GM19351 (cell line): ENCODE data around the gene GRP.
"Not testable (repeated sequence)": the region's sequence is repeated elsewhere in the genome, so short reads cannot be mapped to it uniquely, and the experiment has no call there.

Experiments used
- ATAC-seq: cut with Tn5 transposase; IDR thresholded peaks from one replicate; pipeline ENCODE4 v1.9.1; 2021; ENCODE audit warnings: mild to moderate bottlenecking, moderate library complexity; ENCODE audit not compliant: unreplicated experiment

GRP gene

DNA sequence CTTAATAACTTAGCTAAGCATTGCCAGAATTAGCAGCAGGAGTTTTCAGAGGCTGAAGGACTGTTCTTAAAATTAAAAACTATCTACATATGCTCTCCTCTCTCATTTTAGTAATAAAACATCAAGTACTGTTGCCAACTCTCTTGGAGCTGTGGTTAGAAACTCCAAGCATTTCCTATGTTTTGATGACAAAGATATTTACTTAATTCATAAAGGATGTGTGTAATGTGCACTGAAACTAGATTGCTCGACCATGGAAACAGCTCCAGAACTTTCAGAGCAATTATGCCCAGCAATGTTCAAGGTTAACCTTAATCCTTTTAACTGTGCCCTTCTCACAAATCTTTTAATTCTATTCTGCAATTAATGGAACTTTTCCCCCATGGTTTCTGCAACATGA lies 8.4 kb downstream of the GRP start:
- ATAC-seq: no peak

DNA sequence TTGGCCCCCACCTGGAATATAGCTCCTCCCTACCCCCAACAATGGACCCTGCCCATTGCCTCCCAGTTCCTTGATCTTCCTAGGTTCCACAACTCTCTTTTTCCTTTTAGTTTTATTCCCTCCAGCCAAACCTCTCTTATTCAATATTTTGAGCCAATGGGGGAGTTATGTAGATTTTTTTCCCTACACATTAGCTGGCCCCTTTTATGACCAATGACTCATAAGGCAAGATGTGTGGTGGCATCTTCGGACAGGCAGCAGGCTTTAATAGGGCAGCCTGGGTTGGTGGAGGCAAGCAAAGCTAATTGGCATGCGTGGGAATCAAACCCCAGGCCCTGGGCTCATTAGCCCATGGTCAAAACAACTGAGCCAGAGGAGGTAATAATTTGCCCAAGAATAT lies 9.2 kb downstream of the GRP start:
- ATAC-seq: no peak

- no peak for ATAC-seq
Observed at GRCh38 chr18:59229701-59230443, 9.9 kb downstream of the GRP start.

DNA sequence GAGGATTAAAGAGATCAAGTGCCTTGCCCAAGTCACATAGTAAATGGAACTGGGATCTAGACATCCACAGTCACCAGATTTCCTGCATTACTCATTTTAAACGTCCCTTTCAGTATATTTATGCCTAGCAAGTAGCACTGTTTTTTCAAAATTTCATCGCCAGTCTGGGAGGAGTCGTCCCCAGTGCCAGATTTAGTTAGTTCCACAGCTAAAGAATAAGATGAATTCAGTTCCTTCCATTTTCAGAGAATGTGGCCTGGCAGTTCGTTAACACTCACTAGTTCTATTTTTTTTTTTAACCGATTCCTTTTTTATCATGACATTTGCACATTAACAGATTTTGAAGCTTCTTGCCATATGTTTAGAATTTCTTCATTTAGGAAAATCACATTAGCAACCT lies 11.2 kb downstream of the GRP start:
- ATAC-seq: no peak

GRCh38 chr18:59231877-59232276 lies 11.9 kb downstream of the GRP start:
- ATAC-seq: no peak

- no peak for ATAC-seq
Observed at GRCh38 chr18:59232309-59233016, 12.5 kb downstream of the GRP start.

GRCh38 chr18:59233017-59233410 lies 13.1 kb downstream of the GRP start:
- no peak for ATAC-seq

DNA sequence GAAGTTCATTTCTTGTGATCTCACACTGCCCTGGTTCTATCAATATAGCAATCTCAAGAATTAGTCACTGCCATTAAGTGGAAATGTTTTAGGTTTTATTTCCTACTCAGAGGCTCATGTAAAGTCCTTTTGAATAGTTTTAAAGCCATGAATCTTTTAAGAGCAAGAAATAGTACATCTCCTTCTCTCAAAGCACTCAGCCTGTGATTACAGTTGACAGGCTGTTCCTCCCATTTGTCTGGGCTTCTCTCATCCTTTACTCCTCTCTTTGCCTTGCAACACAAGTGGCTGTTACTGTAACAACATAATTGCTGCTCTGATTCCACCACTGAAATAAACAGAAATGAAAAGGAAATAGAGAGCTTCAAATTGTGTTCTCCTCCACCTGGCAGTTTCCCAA lies 18.4 kb downstream of the GRP start:
- ATAC-seq: no peak

GRCh38 chr18:59239642-59240041 lies 19.7 kb downstream of the GRP start:
- ATAC-seq: no peak

DNA sequence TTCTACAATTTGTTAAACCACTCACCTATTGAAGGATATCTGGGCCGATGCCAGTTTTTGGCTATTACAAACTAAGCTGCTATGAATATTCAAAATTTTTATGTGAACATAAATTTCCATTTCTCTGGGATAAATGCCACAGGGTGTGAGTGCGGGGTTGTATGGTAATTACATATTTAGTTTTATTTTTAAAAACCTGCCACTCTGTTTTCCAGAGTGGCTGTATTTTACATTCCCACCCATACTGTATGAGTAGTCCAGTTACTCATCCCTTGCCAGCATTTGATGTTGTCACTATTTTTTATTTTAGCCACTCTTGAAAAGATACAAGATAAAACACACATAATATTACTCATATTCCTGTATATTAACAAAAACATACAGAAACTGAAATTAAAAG lies 22.9 kb downstream of the GRP start:
- no peak for ATAC-seq

DNA sequence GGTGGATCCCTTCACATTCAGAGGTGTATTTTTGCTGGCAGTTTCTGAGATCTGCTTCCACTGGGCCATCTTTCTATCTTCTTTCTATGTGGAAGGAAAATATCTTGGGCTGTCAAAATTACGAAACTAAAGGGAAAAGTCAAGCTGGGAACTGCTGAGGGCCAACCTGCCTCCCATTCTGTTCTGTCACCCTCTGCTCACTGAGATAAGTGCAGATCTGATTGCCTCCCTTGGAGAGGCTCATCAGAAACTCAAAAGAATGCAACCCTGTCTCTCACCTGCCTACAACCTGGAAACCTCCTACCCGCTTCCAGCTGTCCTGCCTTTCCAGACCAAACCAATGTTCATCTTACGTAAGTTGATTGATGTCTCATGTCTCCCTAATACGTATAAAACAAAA lies 26.8 kb downstream of the GRP start:
- ATAC-seq: no peak

DNA sequence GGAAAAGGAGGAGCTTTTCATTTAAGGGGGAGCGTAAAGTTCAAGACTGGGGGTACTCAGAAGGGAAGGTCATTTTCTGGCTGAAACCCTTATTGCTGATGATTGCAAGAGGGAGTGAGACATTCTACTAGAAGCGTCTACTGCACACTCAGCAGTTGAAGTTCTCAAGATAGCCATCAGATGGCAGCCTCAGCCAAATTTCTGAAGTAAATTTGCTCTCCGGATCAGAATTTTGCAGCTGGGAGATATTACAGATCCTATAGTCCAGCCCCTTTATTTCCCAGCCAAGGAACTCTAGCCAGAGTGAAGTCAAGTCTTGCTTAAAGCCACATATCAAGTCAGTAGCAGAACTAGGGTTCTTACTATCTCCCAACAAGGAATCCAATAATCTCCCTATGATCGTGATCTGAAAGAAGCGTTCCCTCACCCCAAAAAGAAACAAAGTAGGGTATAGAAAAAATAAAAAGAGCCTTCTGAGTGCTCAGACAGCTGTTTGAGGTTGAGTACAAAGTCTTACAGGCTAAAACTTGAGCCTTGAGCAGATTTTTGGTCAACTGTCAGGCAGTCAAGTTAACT lies 29.3 kb downstream of the GRP start:
- peak; percentile 69 for ATAC-seq

DNA sequence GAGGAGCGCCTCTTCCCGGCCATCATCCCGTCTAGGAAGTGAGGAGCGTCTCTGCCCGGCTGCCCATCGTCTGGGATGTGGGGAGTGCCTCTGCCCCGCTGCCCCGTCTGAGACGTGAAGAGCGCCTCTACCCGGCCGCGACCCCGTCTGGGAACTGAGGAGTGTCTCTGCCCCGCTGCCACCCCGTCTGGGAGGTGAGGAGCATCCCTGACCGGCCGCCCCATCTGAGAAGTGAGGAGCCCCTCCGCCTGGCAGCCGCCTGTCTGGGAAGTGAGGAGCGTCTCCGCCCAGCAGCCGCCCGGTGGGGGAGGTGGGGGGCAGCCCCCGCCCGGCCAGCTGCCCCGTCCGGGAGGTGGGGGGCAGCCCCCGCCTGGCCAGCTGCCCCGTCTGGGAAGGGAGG lies 35.5 kb downstream of the GRP start:
- ATAC-seq: not testable (repeated sequence)

- ATAC-seq: not testable (repeated sequence)
Observed at GRCh38 chr18:59261842-59262241, 41.9 kb downstream of the GRP start.

DNA sequence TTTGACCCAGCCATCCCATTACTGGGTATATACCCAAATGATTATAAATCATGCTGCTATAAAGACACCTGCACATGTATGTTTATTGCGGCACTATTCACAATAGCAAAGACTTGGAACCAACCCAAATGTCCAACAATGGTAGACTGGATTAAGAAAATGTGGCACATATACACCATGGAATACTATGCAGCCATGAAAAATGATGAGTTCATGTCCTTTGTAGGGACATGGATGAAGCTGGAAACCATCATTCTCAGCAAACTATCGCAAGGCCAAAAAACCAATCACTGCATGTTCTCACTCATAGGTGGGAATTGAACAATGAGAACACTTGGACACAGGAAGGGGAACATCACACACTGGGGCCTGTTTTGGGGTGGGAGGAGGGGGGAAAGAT lies 42.3 kb downstream of the GRP start:
- ATAC-seq: not testable (repeated sequence)

- ATAC-seq: no peak
Observed at GRCh38 chr18:59263661-59264060, 43.7 kb downstream of the GRP start.

DNA sequence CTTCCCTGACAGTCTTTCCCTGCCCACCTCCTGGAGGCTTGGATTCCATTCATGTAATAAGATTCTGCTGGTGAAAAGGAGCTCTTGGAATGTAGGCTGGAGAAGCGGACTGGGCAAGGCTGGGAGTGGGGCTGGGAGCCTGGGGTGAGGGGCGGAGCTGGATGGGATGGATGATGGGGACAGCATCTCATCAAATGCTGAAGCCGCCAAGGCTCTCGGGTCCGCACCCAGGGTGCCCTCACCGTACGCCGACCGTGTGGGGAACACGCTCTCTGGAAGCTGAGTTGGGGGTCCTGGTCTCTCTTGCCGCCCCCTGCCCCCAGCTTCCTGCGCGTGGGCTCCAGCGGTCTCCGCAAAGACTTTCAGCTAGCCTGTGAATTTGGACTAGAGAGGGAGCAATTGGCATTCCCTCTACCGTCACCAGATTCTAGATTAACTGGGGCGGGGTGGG lies 44.2 kb downstream of the GRP start:
- ATAC-seq: no peak

DNA sequence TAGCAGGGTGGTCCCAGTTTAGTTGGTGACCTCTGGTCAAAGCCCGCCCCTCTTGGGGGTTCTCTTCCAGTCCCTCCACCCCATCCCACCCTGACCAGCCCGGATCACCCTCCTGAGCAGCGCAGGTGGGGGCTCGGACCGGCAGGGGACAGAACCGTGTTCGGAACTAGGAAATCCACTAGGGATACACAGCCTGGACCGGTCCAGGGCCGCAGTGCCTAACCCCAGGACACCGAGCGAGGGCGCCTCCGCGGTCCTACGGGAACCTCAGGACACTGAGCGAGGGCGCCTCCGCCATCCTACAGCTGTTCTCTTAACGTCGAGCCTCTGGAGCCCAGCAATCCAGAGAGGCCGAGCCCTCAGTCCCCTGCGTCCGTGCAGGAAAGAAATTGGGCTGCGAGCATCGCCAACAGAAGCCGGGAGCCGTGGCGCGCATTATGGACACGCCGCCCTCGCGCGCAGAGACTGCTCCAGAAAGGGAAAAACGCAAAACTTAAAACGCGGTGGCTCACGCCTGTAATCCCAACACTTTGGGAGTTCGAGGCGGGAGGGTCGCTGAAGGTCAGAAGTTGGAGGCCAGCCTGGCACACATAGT lies 44.8 kb downstream of the GRP start:
- no peak for ATAC-seq

DNA sequence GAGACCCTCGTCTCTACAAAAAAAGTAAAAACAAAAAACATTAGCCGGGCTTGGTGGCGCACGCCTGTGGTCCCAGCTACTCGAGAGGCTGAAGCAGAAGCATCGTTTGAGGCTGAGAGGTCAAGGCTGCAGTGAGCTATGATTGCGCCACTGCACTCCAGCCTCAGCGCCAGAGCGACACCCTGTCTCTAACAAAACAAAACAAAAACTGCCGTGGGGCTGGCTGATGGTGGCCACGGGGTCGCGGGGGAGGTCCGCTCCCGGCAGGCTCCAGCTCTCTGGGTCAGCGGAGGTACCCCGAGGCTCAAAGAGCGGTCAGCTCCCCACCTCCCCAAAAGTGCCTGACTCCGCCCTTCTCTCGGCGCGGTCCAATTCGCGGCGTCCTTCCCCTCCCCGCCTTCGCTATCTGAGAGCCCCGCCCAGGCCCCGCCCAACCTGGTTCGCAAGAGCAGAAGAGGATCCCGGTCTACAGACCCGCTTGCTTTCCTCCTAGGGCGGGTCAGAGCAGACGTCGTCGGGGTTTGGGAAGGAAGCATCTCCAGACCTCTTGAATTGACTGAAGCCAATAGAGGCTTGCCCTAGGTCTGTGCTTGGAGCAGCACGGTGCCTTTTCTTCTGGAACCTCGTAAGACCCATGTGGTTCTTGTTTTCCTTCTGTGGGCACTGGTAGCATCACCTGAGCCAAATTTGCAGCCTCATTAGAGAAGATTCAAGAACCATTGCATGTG lies 45.5 kb downstream of the GRP start:
- ATAC-seq: peak; percentile 69

DNA sequence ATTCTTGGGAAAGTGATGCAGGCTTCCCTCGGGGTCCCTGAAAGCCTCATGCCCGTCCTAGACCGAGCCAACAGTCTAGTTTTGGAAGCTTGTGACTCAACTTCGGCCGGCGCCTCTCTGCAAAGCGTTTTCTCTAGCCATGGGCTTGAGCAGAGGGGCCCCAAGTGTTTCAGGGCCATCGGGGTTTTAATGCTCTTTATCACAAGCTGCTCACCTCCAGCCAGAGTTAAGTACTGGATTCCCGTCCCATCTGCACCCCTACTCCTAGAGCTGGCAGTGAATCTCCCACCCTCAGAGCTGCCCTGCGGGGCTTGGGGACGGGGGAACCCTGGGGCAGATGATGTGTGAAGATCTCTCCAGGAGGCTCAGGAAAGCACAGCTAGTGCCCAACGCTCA lies 46.0 kb downstream of the GRP start:
- no peak for ATAC-seq

GRCh38 chr18:59266459-59266858 lies 46.5 kb downstream of the GRP start:
- no peak for ATAC-seq
